ENCODE measurements around the gene IGFLR1.
"Not testable (repeated sequence)": the region's sequence is repeated elsewhere in the genome, so short reads cannot be mapped to it uniquely, and the experiment has no call there.

The IGFLR1 gene

DNA sequence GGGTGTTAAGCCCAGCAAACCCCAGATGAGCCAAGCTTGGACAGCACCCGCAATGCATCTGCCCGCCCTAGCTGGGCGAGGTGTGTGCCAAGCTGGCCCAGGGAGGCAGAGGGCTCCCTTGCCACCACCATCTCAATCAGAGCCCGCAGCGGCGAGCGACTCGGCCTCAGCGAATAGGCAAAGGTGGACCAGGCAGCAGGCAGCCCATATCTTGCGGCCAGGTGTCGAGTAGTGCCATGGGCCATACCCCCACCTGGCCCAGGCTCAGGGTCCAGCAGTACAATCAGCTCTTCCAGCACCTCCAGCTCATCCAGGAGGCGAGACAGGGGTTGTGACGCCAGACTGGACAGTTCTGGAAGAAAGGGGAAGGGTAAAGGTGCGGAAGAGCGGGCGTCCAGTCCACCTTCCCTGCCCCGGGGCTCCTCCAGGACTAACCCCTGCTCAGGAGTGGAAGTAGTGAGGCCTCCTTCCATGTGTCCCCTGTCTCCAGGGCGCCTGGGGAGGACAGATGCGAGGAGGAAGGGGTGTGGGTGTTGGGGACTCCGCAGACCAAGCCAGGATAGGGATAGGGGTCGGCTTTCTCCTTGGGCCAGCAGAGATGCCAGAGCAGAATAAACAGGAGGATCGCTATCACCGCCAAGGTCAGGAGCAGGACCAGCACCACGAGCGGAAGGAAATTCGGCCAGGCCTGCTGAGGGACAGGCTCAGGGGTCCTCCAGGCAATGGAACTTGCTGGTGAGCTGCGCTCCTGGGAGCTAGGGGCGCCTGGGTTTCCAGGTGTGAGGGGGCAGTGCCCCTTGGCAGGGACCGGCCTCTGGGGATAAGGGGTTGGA lies 2.8 kb downstream of the IGFLR1 start:
- DNase-seq (ENCODE audit: low spot score) = no peak

DNA sequence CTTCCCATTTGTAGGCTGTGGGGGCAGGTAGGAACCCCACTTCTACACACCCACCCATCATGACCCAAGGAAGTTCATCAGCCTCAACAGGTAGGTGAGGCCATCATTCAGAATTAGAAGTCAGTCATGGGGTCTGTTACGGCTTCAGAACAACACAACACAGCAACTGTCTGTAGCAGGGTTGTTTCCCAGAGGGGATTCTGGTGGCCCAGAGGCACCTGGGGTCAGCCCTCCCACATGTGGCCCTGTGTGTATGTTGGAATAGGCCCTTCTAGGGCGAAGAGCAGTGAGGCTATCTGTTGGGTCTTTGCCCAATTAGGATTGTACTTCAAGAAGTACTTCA lies 3.4 kb downstream of the IGFLR1 start:
- DNase-seq (ENCODE audit: low spot score) = no peak

DNA sequence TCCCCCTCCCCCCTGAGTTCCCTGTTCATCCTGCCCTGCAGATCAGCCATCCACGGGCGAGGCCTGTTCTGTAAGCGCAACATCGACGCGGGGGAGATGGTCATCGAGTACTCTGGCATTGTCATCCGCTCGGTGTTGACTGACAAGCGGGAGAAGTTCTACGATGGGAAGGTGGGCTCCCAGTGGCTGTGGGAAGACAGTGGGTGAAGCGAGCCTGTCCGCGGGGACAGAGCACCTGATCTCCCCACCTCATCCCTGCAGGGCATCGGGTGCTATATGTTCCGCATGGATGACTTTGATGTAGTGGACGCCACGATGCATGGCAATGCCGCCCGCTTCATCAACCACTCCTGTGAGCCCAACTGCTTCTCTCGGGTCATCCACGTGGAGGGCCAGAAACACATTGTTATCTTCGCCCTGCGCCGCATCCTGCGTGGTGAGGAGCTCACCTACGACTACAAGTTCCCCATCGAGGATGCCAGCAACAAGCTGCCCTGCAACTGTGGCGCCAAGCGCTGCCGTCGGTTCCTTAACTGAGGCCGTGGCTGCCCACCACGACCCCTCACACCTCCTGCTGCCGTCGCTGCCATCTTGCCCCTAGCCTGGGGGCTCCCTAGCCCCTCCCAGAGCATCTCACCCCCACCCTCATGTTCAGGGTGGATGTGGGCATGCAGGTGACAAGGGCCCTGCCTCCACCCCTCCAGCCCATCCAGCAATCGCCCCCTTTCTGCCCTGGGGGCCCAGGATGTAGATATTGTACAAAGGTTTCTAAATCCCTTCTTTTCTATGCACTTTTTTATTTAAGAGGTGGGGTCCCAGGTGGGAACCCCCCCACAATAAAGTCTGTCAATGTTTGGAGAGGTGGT lies 4.0 kb downstream of the IGFLR1 start:
- DNase-seq (ENCODE audit: low spot score) = no peak

DNA sequence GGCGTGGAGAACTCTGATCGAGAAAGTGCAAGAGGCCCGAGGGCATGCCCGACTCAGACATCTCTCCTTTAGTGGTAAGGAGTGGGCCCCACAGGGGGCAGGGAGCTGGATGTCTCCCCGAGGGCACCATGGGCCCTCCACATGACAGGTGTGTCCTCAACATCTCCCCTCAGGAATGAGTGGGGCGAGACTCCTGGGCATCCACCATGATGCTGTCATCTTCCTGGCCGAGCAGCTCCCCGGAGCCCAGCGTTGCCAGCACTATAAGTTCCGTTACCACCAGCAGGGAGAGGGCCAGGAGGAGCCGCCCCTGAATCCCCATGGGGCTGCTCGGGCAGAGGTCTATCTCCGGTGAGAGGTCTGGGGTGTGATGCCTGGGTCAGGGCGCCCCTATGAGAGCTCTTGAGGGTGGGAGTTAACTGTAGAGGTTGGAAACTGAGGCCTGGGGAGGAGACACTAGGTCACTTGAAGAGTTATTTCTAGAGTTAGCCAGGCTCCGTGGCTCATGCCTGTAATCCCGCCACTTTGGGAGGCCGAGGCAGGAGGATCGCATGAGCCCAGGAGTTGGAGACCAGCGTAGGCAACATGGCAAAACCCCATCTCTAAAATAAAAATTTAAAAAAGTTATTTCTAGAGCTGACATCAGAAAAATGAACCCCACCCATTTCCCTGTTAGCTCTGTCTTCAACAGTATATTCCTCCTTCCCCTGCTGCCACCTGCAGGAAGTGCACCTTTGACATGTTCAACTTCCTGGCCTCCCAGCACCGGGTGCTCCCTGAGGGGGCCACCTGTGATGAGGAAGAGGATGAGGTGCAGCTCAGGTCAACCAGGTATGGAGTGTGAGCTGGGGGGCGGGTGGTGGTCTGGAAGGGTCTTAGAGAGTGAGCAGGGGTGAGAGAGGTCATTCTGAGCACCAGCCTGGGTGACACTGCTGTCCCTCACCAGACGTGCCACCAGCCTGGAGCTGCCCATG lies 5.1 kb downstream of the IGFLR1 start:
- DNase-seq (ENCODE audit: low spot score) = peak; percentile 67

DNA sequence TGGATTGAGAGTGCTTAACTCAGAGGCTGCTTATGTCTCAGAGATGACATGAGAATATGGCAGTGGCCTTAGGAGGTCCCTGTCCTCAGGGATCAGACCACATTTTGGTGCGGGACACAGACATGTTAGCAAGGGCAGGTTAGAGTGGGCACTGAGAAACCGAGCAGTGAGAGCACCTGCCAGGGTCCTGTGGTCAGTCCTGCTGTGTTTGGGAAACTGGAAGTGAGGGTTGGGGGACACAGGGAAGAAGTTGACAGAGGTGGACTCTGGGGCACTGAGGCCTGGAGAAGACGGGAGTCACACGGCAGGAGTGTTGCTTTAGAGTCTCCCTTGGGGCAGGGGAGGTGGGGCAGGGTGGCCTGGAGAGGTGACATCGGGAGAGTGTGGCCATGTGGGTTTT lies 7.4 kb downstream of the IGFLR1 start:
- DNase-seq (ENCODE audit: low spot score) = no peak

DNA sequence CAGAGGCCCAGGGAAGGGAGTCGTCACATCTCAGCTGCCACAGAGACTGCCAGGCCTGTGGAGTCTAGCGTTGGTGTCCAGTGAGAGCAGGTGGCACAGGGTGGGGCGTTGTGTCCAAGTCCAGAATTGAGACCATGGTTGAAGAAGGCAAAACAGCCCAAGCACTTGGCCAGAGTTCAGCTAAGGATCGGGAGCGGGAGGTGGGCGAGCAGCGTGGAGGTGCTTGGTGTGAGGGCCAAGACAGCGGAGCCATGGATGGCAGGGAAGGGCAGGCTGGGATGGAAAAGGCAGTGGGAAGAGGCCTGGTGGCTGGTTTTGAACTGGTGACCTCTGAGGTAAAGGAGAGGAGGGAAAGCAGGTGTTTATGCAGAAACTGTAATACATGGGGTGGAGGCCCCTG lies 8.0 kb downstream of the IGFLR1 start:
- no peak for DNase-seq (ENCODE audit: low spot score)

DNA sequence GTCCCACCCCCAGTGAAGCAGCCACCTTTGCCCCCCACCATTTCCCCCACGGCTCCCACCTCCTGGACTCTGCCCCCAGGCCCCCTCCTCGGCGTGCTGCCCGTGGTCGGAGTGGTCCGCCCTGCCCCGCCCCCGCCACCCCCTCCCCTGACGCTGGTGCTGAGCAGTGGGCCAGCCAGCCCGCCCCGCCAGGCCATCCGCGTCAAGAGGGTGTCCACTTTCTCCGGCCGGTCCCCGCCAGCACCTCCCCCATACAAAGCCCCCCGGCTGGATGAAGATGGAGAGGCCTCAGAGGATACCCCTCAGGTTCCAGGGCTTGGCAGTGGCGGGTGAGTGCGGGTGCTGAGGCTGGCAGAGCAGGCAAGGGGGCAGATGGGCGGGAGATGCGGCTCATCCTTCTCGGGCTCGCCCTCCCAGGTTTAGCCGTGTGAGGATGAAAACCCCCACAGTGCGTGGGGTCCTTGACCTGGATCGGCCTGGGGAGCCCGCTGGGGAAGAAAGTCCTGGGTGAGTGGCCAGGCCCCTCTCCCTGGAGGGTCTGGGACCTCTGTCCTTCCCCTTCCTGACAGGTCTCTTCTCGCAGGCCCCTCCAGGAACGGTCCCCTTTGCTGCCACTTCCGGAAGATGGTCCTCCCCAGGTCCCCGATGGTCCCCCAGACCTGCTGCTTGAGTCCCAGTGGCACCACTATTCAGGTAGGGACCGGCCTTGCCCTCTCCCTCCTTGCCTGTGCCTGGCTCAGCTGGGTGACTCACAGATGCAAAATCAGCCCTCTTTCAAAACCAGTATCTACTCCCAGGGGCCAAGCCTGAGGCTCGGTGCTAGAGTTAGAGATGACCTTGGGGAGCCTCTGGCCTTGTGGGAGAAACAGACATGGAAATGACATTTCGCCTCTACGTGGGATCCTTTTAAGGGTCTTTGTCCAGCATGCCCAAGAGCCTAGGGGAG lies 8.8 kb downstream of the IGFLR1 start:
- no peak for DNase-seq (ENCODE audit: low spot score)

DNA sequence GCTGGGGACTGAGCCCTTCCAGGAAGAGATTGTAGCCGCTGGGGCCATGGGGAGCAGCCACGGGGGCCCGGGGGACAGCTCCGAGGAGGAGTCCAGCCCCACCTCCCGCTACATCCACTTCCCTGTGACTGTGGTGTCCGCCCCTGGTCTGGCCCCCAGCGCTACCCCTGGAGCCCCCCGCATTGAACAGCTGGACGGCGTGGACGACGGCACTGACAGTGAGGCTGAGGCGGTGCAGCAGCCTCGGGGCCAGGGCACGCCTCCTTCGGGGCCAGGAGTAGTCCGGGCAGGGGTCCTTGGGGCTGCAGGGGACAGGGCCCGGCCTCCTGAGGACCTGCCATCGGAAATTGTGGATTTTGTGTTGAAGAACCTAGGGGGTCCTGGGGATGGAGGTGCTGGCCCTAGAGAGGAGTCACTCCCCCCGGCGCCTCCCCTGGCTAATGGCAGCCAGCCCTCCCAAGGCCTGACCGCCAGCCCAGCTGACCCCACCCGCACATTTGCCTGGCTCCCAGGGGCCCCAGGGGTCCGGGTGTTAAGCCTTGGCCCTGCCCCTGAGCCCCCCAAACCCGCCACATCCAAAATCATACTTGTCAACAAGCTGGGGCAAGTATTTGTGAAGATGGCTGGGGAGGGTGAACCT lies 9.6 kb downstream of the IGFLR1 start:
- no peak for DNase-seq (ENCODE audit: low spot score)

DNA sequence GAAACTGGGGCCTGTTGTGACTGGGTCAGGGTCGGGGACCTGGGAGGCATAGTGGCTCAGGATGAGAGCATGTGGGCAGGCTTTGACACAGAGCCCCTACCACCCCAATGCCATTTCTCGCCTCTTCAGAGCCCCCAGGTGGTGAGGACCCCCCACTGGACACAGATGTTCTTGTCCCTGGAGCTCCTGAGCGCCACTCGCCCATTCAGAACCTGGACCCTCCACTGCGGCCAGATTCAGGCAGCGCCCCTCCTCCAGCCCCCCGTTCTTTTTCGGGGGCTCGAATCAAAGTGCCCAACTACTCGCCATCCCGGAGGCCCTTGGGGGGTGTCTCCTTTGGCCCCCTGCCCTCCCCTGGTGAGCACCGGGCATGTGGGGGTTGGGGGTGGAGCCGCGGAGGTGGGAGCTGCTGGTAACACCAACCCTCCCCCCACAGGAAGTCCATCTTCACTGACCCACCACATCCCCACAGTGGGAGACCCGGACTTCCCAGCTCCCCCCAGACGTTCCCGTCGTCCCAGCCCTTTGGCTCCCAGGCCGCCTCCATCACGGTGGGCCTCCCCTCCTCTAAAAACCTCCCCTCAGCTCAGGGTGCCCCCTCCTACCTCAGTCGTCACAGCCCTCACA lies 10.4 kb downstream of the IGFLR1 start:
- DNase-seq (ENCODE audit: low spot score) = no peak

DNA sequence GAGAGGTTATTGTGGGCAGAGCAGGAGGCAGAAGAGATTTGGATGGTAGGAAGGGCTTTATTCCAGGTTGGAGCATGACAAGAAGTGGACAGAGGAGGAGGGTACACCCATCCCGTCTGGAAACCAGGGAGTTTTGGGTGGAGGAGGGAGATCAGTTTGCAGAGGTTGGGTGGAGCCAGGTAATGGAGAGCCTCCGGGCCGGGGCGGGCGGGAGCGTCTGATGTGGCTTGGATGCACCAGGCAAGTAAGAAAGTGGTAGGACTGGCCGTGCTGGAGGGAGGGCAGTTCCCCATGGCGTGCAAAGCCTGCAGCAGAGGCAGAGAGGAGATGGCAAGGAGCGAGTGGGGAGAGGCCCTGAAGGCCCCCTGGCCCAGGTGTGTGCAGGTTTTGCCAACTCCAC lies 10.9 kb downstream of the IGFLR1 start:
- DNase-seq (ENCODE audit: low spot score) = no peak

DNA sequence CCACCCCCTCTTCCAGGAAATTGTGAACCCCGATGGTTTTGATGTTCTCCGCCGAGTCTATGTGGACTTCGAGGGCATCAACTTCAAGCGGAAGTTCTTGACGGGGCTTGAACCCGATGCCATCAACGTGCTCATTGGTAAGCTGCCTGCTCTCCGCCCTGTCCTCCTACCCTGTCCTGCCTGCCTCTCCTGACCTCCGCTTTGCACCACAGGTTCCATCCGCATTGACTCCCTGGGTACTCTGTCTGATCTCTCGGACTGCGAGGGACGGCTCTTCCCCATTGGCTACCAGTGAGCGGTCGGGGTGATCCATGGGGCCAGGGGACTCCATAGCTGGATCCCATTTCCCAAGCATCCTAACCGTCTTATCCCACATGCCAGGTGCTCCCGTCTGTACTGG lies 11.9 kb downstream of the IGFLR1 start:
- no peak for DNase-seq (ENCODE audit: low spot score)

DNA sequence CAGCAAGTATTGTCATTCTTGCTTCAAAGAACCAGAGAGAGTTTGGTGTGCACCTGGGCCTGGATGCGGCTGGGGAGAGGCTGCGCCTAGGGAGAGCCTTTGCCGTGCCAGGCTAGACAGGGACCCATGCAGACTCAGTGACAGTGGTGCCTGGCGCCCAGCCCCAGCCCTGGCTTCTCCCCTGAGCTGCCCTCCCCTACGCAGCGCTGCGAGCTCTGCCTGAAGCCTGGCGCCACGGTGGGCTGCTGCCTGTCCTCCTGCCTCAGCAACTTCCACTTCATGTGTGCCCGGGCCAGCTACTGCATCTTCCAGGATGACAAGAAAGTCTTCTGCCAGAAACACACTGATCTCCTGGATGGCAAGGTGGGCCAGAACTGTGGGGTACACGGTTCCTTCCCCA lies 12.5 kb downstream of the IGFLR1 start:
- DNase-seq (ENCODE audit: low spot score) = no peak

DNA sequence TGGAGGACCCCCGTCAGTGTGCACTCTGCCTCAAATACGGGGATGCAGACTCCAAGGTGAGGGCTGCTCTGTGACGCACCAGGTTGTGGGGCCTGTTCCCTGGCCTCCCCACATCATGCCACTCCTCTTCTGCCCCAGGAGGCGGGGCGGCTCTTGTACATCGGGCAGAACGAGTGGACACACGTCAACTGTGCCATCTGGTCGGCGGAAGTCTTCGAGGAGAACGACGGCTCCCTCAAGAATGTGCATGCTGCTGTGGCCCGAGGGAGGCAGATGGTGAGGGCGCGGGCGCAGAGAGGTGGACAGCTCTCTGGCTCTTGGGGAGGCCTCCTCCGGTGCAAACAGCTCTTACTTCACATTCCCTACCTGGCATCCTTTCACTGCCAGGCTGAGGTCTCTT lies 13.2 kb downstream of the IGFLR1 start:
- no peak for DNase-seq (ENCODE audit: low spot score)

DNA sequence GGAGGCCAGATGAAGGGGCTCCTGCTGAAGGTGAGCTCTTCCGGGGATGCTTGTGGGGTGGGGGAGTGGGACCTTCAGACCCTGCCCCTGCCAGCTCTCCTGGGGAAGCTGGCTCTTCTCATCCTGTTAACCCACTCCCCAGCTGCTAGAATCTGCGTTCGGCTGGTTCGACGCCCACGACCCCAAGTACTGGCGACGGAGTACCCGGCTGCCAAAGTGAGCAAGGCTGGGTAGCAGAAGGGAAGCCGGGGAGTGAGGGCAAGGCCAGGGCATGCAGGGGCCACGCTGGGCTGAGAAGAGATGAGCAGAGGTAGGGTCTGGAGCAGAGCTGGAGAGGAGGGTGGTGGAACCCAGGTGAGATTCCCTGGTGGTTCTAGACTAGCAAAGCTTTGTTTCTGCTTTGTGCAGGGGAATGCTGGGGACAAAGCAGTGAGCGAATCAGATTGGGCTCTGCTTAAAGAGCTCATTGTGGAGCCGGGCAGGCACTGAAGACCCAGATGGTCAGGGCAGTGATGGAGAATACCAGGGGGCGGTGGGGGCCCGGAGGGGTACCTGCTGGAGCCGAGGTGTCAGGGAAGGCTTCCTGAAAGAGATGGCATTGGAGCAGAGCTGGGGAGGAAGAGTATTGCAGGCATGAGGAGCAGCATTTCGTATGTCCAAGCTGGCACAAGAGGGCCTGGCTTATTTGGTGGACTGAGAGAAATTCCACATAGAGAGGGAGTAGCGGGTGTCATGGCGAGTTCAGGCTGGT lies 14.1 kb downstream of the IGFLR1 start:
- no peak for DNase-seq (ENCODE audit: low spot score)

DNA sequence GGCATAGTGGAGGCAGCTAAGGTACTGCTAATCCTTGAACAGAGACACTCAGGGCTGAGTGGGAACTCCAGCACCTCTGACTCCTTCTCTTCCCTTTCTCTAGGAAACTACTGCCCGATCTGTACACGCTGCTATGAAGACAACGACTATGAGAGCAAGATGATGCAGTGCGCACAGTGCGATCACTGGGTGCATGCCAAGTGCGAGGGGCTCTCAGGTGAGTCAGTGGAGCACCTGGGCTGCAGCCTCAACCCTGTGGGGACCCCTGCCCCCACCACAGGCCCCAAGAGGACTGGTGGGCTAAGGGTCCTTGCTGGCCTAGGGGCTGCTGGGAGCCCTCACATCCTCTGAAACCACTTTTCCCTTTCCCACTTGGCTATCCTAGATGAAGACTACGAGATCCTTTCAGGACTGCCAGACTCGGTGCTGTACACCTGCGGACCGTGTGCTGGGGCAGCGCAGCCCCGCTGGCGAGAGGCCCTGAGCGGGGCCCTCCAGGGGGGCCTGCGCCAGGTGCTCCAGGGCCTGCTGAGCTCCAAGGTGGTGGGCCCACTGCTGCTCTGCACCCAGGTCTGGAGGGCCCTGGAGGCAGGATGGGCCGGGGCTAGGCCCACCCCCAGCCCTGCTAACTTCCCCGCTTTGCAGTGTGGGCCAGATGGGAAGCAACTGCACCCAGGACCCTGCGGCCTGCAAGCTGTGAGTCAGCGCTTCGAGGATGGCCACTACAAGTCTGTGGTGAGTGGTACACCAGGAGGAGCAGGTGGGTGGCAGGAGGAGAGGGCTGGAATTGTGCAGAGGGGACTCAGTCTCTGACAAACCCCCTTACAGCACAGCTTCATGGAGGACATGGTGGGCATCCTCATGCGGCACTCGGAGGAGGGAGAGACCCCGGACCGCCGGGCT lies 14.9 kb downstream of the IGFLR1 start:
- DNase-seq (ENCODE audit: low spot score) = no peak

DNA sequence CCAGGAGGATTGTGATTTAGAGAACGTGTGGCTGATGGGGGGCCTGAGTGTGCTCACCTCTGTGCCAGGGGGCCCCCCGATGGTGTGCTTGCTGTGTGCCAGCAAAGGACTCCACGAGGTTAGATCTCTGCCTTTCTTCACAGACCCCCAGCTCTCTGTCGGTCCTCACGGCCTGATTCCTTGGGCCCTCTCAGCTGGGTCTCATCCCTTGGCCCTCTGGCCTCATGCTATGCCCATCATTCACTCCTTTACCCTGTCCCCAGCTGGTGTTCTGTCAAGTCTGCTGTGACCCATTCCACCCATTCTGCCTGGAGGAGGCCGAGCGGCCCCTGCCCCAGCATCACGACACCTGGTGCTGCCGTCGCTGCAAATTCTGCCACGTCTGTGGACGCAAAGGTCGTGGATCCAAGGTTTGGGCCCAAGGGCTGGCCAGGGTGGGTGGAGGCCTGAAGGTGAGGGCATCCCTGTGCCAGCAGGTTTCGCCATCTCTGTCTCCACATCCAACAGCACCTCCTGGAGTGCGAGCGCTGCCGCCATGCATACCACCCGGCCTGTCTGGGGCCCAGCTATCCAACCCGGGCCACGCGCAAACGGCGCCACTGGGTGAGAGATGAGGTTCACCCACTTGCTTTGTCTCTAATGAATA lies 16.9 kb downstream of the IGFLR1 start:
- DNase-seq (ENCODE audit: low spot score) = no peak

DNA sequence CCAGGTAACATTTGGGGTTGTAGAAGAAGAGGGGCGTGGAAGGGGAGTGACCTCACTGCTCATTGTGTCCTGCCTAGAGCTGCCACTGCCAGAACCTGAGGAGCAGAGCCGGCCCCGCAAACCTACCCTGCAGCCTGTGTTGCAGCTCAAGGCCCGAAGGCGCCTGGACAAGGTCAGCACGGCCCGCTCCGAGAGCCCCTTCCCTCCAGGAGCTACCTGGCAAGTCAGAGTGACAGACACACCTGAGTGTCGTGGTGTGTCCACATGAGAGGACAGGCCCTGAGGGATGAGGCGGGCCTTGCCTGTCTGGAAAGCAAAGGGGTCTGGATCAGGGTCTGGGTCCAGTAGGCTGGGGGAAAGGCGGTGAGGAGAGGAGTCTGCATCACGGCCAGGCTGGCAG lies 17.7 kb downstream of the IGFLR1 start:
- DNase-seq (ENCODE audit: low spot score) = no peak

DNA sequence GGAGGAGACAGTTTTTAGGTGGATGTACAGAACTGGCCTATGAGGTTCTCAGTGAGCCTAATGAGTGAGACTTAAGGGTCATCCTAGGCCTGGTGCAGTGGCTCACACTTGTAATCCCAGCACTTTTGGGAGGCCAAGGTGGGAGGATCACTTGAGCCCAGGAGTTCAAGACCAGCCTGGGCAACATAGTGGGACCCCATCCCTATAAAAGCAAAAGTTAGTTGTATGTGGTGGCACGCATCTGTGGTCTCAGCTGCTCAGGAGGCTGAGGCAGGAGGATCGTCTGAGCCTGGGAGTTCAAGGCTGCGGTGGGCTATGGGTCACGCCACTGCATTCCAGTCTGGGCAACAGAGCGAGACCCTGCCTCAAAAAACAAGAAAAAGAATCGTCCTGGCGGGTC lies 18.1 kb downstream of the IGFLR1 start:
- DNase-seq (ENCODE audit: low spot score) = not testable (repeated sequence)

Measured in NAMALWA (cell line).